ENCODE results near the gene CIB2. TPM values are rescaled to one million over a fixed set of nuclear protein-coding genes. Genes with fewer than 3 reads are reported as not detected.

Gene CIB2
- polyA plus RNA-seq, 2 of the 4 experiments (the other 2 are of a cell fraction): 21.2 to 25.3 TPM

GRCh38 chr15:78080088-78080460 is 51.2 kb downstream of the CIB2 start:
- no peak overlapping the region for H3K27ac ChIP-seq
- TF ChIP-seq PHF8 (IDR thresholded peaks at IDR 0.05; ENCODE audit: borderline replicate concordance, low read depth) (no peak), RFX5 (IDR thresholded peaks at IDR 0.05) (no peak), HOXB13 (CRISPR knock-in tag; IDR thresholded peaks at IDR 0.05; ENCODE audit: low read depth) (no peak), FOSB (CRISPR knock-in tag; IDR thresholded peaks at IDR 0.05) (no peak), NPAS2 (CRISPR knock-in tag; IDR thresholded peaks at IDR 0.05; ENCODE audit: borderline replicate concordance) (no peak), REST (IDR thresholded peaks at IDR 0.05) (no peak), ATOH8 (CRISPR knock-in tag; IDR thresholded peaks at IDR 0.05; ENCODE audit: low read depth) (no peak), SMC3 (IDR thresholded peaks at IDR 0.05) (no peak), SREBF2 (IDR thresholded peaks at IDR 0.05) (no peak), KDM1A (IDR thresholded peaks at IDR 0.05; ENCODE audit: low read depth) (no peak), ELK1 (IDR thresholded peaks at IDR 0.05; ENCODE audit: low read depth, low read length) (no peak)
- ATAC-seq (no peak), DNase-seq (ENCODE audit: low read depth in 1 of 2, low spot score in 1 of 2) (no peak), FAIRE-seq (peak; percentile 43)
- no peak overlapping the region for H3K4me2 ChIP-seq
- POLR2A ChIA-PET: no interaction called here
- peaks cover 20% of the 10 kb centered on the region for H3K4me1 ChIP-seq
- CTCF ChIA-PET: interaction anchor here (0.8 to 8.2 kb wide), 3 partner anchors 14 to 80 kb away, joined by 3 to 57 read pairs (median 3); no protein-coding TSS in a partner anchor
- H3K9me3 ChIP-seq: no peaks in the 10 kb centered on the region
- H3K4me3 ChIP-seq: no peak overlapping the region
- 86% methylated on average over 8 of the region's 8 CpGs for WGBS (ENCODE audit: missing lambda C conversion rate)

GRCh38 chr15:78079298-78080087 is 51.8 kb downstream of the CIB2 start:
- TF ChIP-seq HDAC2 (IDR thresholded peaks at IDR 0.05) (no peak), MYC (IDR thresholded peaks at IDR 0.05; ENCODE audit: borderline replicate concordance, low read length) (no peak), REST (IDR thresholded peaks at IDR 0.05) (no peak), FOSB (CRISPR knock-in tag; IDR thresholded peaks at IDR 0.05) (no peak), HMGXB4 (CRISPR knock-in tag; IDR thresholded peaks at IDR 0.05; ENCODE audit: borderline replicate concordance) (no peak), ATOH8 (CRISPR knock-in tag; IDR thresholded peaks at IDR 0.05; ENCODE audit: low read depth) (no peak), KDM5A (IDR thresholded peaks at IDR 0.05) (no peak), JUNB (IDR thresholded peaks at IDR 0.05) (no peak), RARB (CRISPR knock-in tag; IDR thresholded peaks at IDR 0.05) (no peak), ESRRA (IDR thresholded peaks at IDR 0.05; ENCODE audit: borderline replicate concordance, low read length) (no peak)
- WGBS (ENCODE audit: missing lambda C conversion rate): 82% methylated on average over 11 of the region's 11 CpGs
- ChIA-PET POLR2A (interaction anchor here (0.6 kb wide), 1 partner anchor 1775 kb away, joined by 3 read pairs; no protein-coding TSS in a partner anchor), CTCF (interaction anchor here (0.6 to 8.2 kb wide), 7 partner anchors 11 to 557 kb away, joined by 3 to 57 read pairs (median 3); no protein-coding TSS in a partner anchor)
- ATAC-seq (no peak), DNase-seq (ENCODE audit: low read depth in 1 of 2, low spot score in 1 of 2) (no peak), FAIRE-seq (no peak)
- no peaks in the 10 kb centered on the region for H3K9me3 ChIP-seq
- no peak overlapping the region for H3K4me3 ChIP-seq
- no peak overlapping the region for H3K27ac ChIP-seq
- no peak overlapping the region for H3K4me2 ChIP-seq
- H3K4me1 ChIP-seq: peaks cover 20% of the 10 kb centered on the region

All from A549 (cell line).